Fibroblast of lung (primary cell): Measurements from ENCODE around the gene SLCO2B1.

Experiments
- EZH2 ChIP-seq: IDR thresholded peaks from 2 replicates; pipeline ENCODE4 v1.5.1; 2012; ENCODE audit warnings: low read length, control low read depth, mild to moderate bottlenecking; ENCODE audit errors: missing control alignments
- TF ChIP-seq, protein P1 (sequence below), 2 donors: IDR thresholded peaks in 1 of 2; conservative IDR thresholded peaks in 1 of 2; 1 replicate in 1 of 2; 2 replicates in 1 of 2; pipeline ENCODE4 v1.5.1; 2011 to 2012; ENCODE audit warnings: low read length in 2 of 2, control low read depth in 1 of 2, inconsistent platforms in 1 of 2, low read depth in 1 of 2, mild to moderate bottlenecking in 1 of 2

DNA sequence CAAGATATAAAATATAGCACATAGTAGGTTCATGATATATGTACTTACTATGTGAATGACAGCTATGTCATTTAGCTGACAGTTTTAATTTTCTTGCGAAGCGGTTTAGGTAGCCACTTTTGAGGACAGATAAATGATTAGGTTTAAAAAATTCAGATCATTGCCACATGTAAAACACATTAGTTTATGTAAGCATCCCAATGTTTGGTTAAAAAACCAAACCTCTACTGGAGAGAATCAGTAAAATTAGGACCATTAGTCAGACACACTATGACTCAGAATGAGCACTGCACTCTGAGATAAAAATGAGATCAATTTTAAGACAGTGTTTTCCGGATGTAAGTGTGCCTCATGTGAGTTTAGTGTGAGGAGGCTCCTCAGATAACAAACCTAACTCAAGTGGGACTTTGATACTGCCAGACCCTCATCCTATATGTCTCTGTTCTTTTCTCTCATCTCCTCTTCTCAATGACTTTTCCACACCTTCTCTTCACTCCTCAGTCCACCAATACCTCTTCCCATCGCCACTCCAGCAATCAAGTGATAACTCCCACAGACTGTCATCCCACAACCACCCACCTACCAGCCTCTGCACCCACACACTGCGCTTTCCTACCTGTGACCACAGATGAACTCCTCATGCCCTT, 47.4 kb upstream of the SLCO2B1 start:
- TF ChIP-seq, protein P1, sequence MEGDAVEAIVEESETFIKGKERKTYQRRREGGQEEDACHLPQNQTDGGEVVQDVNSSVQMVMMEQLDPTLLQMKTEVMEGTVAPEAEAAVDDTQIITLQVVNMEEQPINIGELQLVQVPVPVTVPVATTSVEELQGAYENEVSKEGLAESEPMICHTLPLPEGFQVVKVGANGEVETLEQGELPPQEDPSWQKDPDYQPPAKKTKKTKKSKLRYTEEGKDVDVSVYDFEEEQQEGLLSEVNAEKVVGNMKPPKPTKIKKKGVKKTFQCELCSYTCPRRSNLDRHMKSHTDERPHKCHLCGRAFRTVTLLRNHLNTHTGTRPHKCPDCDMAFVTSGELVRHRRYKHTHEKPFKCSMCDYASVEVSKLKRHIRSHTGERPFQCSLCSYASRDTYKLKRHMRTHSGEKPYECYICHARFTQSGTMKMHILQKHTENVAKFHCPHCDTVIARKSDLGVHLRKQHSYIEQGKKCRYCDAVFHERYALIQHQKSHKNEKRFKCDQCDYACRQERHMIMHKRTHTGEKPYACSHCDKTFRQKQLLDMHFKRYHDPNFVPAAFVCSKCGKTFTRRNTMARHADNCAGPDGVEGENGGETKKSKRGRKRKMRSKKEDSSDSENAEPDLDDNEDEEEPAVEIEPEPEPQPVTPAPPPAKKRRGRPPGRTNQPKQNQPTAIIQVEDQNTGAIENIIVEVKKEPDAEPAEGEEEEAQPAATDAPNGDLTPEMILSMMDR (conservative IDR thresholded peaks at IDR 0.05 in 1 of 2, IDR thresholded peaks at IDR 0.05 in 1 of 2; ENCODE audit: low read depth in 1 of 2, low read length in 2 of 2) = no peak
- TF ChIP-seq EZH2 = no peak
